CD1c-positive myeloid dendritic cell (primary cell): ENCODE measurements around the gene NUDT8.
"Not testable (repeated sequence)": the region's sequence is repeated elsewhere in the genome, so short reads cannot be mapped to it uniquely, and the experiment has no call there.

Source experiments
- DNase-seq: peaks from one replicate; pipeline ENCODE4 v3.0.0-alpha.2; 2016; ENCODE audit errors: extremely low spot score

The NUDT8 gene

DNA sequence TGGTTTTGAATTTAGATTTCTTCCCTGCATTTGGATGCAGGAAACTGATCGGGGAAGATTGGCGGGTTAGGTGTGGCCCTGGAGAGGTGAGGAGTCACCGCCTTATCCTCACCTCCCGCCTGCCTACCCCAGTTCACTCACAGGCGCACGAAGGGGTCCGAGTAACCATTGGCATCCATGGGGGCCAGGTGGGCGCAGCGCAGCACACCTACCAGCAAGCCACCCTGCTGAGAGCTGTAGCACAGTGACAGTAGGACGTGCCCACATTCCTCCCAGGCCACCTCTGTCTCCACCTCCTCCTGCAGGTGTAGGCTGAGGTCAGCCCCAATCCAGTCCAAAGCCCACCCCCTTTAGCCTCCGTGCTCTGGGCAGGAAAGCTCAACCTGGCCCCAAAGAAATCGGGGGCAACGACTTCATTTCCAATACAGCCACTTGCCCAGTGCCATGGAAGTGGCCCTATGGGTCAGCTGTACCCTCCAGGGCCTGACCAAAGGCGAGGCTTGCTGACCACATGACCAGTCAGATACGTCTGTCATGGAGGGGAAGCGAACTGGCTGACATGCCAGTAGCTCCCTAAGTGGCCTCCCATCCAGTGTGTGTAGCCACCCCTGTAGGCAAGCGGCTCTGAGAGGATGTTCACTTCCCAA lies 16.3 kb downstream of the NUDT8 start:
- no peak for DNase-seq

DNA sequence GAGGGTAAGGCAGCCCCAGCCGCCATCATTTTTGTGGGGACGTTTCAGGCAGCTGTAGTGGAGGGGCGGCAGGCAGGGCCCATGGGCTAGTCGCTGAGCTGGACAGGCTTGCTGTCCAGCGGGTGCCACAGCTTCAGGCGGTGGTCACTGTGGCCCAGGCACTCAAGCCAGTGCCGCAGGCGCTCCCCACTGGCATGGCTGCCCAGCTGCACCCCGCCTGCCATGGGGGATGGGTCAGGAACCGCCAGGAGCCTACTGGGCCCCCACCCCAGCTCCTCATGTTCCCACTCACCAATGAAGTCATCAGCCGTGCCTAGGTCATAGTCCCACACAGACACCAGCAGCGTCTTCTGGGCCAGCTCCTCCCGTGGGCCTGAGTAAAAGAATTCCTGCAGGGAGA lies 17.0 kb downstream of the NUDT8 start:
- DNase-seq, result no peak

DNA sequence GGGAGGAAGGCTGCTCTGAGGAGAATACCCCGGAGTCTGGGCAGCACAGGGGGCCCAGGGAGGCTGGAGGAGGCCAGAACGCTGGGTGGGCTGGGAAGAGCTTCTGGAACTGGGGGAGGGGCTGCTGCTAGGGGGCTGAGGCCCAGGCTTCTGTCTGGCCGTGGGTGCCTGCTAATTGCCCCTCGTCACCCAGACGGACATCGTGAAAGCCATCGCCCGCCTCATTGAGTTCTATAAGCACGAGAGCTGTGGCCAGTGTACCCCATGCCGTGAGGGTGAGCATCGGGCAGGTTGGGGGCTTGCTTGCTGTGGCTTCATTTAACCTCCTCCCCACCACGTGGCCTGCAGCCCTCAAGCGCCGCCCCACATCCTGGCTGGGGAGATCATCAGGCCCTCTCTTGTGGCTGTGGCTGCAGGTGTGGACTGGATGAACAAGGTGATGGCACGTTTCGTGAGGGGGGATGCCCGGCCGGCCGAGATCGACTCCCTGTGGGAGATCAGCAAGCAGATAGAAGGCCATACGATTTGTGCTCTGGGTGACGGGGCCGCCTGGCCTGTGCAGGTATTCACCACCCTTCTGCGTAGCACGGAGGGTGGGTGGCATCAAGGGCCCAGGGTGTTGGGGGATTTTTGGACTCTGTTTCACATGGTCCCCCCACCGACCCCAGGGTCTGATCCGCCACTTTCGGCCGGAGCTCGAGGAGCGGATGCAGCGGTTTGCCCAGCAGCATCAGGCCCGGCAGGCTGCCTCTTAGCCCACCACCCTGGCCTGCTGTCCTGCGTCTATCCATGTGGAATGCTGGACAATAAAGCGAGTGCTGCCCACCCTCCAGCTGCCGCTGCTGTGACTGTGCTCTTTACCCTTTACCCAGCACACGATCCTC lies 17.8 kb downstream of the NUDT8 start:
- DNase-seq, result no peak

DNA sequence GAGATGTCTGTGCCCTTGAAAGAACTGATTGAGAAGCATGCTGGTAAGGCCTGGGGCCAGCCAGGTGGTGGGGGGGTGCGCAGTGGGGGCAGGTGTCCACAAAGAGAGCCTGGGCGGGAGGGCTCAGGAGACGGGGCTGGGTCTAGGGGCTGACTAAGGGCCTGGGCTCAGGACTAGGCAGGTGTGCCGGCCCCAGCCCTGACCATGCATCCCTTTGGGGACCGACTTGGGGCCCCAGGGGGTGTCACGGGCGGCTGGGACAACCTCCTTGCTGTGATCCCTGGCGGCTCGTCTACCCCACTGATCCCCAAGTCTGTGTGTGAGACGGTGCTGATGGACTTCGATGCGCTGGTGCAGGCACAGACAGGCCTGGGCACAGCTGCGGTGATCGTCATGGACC lies 18.6 kb downstream of the NUDT8 start:
- DNase-seq, result no peak

DNA sequence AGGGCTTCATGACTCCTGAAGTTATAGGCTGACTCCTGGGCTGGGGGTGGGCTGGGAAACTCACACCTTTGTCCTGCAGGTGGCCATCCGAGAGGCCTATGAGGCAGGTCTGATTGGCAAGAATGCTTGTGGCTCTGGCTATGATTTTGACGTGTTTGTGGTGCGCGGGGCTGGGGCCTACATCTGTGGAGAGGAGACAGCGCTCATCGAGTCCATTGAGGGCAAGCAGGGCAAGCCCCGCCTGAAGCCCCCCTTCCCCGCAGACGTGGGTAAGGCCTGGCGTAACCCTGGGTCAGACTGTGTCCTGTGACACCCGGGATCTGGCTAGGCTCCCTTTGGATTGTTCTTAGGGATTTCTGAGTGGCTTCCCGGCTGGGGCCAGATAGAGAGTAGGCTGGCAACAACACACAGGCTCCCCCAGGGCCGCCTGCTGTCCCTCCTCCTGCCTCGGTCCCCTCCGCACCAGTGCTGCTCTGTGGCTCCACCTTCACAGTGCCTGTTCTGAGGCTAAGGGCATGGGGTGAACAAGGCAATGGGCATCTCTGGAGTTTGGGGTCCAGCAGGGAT lies 19.4 kb downstream of the NUDT8 start:
- no peak for DNase-seq

DNA sequence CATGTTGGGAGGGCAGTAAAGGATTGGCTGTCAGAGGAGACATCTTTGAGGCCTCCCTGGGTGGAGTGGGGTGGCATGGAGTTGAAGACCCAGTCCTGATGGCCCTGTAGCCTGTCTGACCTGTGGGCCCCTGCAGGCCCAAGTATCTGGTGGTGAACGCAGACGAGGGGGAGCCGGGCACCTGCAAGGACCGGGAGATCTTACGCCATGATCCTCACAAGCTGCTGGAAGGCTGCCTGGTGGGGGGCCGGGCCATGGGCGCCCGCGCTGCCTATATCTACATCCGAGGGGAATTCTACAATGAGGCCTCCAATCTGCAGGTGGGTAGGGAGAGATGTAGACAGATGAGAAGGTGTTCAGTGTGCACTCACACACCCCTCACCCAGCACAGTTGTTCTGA lies 20.4 kb downstream of the NUDT8 start:
- no peak for DNase-seq

DNA sequence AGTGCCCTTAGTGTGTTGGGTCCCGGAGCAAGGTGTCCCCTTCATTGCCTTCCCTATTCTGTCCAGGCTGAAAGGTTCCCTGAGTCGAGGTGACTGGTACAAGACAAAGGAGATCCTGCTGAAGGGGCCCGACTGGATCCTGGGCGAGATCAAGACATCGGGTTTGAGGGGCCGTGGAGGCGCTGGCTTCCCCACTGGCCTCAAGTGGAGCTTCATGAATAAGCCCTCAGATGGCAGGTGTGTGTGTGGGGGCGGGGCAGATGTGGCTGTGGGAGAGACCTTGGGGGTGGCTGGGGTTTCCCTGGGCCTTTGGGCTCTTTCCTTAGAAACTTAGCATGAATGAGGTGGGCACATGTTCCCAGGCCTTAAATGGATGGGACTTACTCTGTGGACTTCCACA lies 21.3 kb downstream of the NUDT8 start:
- DNase-seq, result no peak

DNA sequence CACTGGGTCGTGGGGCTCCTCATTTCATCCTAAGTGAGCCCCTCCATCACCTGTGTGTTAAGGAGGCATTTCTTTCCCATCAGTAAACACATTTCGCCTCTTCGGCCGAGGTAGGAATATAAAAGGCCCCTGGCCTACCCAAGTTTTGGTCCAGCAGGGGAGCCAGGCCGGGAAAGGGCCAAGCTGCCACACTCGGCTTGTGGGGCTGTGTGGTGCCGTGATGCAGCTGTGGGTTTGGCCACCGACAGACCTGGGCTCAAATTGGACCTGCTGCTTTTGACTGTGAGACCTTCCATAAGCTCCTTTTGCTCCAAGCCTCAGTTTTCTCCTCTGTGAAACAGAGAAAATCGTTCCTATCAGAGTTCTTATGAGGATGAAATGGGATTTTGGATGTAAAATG lies 22.2 kb downstream of the NUDT8 start:
- no peak for DNase-seq

DNA sequence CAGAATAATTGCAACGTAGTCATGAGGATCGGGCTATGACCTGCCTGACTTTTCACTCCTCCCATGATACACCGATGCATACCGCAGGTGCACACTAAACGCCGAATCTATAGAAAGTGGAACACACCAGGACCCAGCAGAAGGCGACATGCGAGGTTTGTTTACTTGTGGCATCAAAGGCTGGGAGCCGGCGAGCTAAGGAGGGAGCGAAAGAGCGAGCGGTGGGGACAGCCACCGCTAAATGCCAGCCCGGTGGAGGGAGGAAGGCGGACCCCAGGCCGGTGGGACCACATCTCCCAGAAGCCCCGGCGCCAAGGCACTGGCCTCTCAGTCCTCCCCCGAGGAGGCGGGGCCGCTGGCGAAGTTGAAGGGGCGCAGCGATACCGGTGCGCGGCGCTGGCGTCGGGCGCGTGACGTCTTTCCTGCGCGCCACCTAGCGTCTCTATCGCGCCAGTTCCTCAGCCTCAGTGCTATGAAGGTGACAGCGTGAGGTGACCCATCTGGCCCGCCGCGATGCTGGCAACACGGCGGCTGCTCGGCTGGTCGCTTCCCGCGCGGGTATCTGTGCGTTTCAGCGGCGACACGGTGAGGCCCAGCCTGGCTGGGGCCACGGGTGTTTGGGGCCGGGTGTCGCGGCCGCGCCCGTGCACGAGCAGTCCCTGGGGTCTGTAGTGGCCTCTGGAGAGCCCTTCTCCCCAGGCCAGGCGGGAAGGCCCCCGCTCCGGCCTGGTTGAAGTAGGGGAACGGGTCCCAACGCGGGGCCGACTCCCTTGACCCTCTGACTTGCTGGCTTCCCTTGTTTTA lies 23.0 kb downstream of the NUDT8 start, which contains the start of gene NDUFV1:
Gene NDUFV1, plus strand, starts transcription at position 445 of the 804 bp plus-strand sequence. Its CDS starts 69 bp downstream, at position 514.
- peak; percentile 97 for DNase-seq

DNA sequence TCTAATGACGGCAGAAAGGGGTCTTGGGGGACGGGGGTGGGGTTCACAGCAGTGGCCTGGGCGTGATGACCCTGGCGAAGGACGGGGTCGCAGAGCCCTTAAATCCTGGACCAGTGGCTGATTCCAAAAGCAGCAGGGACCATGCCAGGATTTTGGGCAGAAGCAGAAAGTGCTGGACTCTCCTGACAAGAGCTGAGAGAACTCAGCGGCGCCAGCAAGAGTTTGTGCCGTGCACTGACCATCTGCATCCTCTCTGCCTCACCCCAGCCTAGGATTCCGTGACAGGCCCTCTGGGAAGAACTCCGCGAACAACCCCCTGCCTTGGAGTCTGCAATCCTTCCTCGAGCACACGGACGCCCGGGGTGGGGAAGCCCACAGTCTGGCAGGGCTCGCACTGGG lies 23.6 kb downstream of the NUDT8 start:
- DNase-seq, result no peak

DNA sequence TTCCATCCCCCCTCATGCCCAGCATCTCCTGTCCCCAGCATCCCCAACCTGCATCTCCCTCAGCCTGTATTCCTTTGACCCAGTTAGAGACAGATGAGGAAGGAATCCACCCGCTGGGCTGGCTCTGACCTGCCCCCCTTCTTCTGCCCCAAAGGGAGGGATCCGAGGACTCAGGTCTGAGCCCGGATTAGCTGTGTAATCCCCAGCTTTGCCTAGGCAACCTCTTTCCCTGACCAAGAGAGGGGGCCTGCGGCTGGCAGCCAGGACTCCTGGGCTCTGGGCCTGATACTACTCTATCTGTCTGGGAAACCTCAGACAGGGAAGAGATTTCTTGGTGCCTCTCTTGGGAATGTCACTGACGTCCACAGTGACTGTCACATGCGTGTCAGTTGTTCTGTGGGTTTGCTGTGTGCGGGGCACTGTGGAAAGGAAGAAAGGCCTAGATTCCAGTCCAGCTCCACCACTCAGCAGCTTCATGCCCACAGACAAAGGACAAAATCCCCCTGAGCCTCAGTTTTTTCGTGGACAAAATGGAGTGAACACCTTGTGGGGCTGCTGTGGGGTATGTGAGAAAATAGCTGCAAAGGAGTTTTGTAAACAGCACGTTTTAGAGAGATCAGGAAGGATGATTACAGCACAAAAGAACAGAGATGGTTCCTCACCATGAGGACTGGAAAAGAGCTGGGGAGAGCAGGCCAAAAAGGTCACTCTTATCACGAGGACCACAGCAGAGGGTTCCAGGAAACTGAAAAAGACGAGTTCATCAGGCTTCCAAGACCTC lies 24.3 kb downstream of the NUDT8 start:
- no peak for DNase-seq

DNA sequence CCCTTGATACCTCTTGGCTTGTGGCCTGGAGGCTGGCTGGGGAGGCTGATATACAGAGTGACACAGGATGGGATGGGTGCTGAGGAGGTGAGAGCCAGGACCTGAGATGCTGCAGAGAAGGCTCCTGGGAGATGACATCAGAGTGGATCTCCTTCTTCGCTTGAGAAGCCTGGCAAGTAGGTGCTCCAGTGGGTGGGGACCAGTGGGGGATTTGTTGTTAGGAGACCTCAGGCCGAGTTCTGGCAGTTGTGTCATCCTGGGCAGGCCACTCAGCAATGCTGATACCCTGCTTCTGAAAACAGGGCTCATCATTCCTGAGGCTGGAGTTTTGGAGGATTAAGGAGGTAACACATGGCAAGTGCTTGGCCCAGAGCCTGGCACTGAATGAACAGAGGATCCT lies 24.9 kb downstream of the NUDT8 start:
- no peak for DNase-seq

DNA sequence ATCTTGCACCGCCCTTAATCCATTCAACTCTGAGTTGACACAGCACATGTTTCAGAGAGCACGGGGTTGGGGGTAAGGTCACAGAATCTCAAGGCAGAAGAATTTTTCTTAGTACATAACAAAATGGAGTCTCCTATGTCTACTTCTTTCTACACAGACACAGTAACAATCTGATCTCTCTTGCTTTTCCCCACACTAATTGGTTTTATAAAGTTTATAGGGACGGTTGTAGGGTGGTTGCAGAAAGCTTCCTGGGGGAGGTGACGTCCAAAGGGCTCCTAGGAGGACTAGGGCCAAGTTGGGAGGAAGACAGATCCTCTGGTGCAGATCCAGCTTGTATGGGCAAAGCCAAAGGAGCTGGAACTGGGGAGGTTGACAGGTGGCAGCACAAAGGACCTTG lies 25.6 kb downstream of the NUDT8 start:
- not testable (repeated sequence) for DNase-seq

DNA sequence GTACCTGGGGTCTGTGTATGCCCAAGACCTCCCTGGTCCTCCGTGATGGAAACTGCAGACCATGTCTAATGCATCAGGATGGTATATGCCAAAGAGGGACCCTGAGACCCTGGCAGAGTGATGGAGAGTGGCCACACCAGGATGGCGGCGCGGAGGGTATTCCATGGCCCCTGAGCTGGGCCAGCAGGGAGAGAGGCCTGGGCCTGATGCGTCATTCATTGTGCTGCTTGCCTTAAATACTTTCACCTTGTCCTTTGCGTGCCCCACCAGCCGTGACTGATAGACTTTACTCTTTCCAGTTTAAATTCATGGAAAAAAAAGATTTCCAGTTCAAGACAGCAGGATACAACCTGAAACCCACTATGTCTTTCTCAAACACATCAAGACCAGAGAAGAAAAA lies 28.6 kb downstream of the NUDT8 start:
- no peak for DNase-seq

DNA sequence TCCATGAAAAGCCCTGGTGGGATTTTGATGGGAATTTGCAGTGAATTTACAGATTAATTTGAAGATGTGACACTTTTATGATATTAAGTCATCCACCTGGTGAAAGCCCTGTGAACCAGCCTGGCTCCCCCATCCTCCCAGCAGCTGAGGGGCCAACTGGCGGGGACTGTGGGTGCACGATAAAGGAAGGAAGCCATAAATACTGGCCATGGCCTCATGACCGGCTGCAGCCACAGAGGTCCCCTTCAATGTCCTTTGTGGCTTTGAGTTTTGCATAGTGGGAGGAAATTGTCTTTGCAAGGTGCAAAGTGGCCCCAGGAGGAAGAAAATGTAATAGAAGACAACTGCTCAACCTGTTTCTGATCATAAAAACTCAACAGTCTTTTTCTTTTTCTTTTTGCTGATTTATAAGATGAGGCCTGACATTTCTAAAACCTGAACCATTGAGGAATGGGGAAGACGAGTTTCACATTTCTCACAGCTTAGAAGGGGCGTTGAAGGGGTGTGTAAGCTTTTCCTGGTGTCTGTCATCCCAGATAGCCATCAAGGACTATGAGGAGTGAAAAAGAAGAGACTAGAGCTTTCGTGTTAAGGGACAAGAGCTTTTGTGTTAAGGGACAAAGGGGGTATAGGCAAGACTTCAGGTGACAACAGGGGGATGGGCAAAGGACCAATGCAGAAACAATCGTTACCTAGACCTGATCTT lies 29.3 kb downstream of the NUDT8 start:
- no peak for DNase-seq

DNA sequence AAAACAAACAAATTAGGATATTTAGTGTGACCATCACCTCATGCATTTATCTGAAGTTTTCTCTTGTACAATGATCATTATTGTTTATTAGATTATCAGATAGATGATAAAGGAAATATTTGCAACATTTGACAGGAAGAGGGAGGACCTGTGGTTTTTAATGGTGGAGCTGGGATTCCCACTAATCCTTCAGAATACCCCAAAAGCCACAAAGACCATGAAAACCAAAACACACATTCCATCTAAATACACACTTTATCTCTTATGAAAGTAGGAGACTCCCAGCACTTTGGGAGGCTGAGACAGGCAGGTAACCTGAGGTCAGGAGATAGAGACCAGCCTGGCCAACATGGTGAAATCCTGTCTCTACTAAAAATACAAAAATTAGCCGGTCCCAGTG lies 30.6 kb downstream of the NUDT8 start:
- DNase-seq, result no peak

DNA sequence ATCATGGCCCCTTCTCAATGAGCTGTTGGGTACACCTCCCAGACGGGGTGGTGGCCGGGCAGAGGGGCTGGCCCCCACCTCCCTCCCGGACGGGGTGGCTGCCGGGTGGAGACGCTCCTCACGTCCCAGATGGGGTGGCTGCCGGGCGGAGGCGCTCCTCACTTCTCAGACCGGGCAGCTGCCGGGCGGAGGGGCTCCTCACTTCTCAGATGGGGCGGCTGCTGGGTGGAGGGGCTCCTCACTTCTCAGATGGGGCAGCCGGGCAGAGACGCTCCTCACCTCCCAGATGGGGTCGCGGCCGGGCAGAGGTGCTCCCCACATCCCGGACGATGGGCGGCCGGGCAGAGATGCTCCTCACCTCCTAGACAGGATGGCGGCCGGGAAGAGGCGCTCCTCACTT lies 31.8 kb downstream of the NUDT8 start:
- DNase-seq, result not testable (repeated sequence)

DNA sequence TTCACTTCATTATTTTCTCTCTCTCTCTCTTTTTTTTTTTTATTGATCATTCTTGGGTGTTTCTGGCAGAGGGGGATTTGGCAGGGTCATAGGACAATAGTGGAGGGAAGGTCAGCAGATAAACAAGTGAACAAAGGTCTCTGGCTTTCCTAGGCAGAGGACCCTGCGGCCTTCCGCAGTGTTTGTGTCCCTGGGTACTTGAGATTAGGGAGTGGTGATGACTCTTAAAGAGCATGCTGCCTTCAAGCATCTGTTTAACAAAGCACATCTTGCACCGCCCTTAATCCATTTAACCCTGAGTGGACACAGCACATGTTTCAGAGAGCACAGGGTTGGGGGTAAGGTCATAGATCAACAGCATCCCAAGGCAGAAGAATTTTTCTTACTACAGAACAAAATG lies 32.3 kb downstream of the NUDT8 start:
- DNase-seq, result not testable (repeated sequence)

DNA sequence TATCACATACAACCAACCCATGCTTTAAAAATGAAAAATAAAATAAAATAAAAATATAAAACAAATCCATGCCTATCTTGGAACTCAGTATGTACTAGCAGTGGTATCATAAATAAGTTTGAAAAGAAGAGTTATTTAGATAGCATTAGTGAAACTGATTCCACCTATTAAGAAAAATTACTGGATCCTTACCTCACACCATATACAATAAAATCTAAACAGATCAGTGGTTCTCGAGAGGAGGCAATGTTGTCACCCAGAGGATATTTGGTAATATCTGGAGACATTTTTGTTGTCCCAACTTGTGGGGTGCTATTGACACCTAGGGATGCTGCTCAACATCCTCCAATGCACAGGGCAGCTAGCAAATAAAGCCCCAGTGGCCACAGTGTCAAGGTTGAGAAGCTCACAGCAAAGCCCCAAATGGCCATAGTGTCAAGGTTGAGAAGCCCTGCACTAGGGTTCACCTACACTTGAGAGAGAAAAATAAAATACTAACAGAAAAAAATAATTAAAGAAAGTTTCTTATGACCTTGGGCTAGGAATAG lies 32.9 kb downstream of the NUDT8 start:
- no peak for DNase-seq

DNA sequence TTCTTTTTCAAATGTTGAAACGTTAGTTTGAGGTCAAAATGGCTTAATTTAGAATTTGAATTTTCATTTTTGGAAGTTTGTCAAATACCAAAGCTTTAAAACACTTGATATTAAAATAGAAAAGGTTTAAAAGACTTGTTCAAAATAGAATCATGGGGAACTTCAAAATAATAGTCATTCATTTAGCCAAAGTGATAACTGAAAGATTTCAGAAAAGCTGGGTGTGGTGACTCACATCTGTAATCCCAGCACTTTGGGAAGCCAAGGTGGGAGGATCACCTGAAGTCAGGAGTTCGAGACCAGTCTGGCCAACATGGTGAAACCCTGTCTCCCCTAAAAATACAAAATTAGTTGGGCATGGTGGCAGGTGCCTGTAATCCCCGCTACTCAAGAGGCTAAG lies 35.3 kb downstream of the NUDT8 start:
- DNase-seq, result no peak

DNA sequence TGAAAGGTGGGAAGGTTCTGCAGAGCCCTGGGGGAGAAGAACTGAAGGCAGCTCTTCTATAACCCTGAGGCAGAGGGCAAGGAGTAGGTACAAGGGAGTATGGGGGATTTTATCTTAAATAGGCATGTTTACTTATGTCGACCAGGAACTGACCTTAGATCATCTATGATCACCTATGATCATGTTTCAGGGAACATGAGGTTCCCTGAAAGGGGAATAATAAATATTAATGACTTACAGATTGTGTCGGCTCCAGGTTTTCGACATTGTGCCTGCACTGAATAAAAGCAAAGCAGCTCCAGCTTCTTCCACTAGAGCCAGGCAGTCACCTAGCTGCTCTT lies 36.2 kb downstream of the NUDT8 start:
- no peak for DNase-seq
